ENCODE data around the gene DUOX1. TPM values are rescaled to one million over a fixed set of nuclear protein-coding genes. Genes with fewer than 3 reads are reported as not detected.

The DUOX1 gene
- total RNA-seq, 4 donors from 2014 or later, result 0.33 to 1.7 (median 0.61) TPM

- no peak for DNase-seq (ENCODE audit: extremely low spot score)
- Histone ChIP-seq H3K27me3 (peaks cover 0 to 84% (median 22%) of the 10 kb centered on the region in 4 donors), H3K4me1 (peaks cover 6 to 11% (median 10%) of the 10 kb centered on the region in 4 donors), H3K4me3 (no peak overlapping the region), H3K9me3 (no peaks in the 10 kb centered on the region), H3K36me3 (no peaks in the 10 kb centered on the region), H3K27ac (replicated peaks in 1 of 4) (no peak overlapping the region)
- TF ChIP-seq CTCF (IDR thresholded peaks at IDR 0.05) (no peak), POLR2A (IDR thresholded peaks at IDR 0.05; ENCODE audit: low read depth) (no peak)
- intact Hi-C loops (cut with DNase I), result no loop called here
- 23% methylated on average over 8 of the region's 10 CpGs for WGBS
Measured at GRCh38 chr15:45136378-45136764, 6.6 kb downstream of the DUOX1 start.

DNA sequence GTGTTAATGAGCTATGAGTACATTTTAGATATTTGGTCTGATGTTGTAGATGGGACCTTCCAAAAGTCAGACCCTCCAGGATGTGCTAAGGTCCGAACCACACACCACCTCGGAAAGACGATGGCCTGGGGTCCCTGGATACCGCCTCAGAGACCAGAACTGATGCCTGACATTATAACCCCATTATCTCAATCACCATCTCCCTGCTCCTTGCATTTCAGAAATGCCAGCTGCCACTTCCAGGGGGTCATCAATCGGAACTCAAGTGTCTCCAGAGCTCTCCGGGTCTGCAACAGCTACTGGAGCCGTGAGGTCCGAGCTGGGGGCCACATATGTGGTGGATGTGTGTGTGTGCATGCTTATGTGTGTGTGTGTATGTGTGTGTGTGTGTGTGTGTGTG is 7.9 kb downstream of the DUOX1 start:
- Histone ChIP-seq H3K4me3 (no peak overlapping the region), H3K27ac (replicated peaks in 1 of 4) (no peak overlapping the region), H3K36me3 (no peaks in the 10 kb centered on the region), H3K27me3 (peaks cover 0 to 82% (median 22%) of the 10 kb centered on the region in 4 donors), H3K4me1 (peaks cover 6 to 11% (median 10%) of the 10 kb centered on the region in 4 donors), H3K9me3 (no peaks in the 10 kb centered on the region)
- no peak for DNase-seq (ENCODE audit: extremely low spot score)
- intact Hi-C loops (cut with DNase I), result no loop called here
- TF ChIP-seq EP300 (IDR thresholded peaks at IDR 0.05) (no peak), POLR2AphosphoS5 (IDR thresholded peaks at IDR 0.05) (no peak), POLR2A (IDR thresholded peaks at IDR 0.05; ENCODE audit: low read depth) (no peak), CTCF (IDR thresholded peaks at IDR 0.05) (no peak)
- WGBS, result 85% methylated on average over 8 of the region's 8 CpGs

DNA sequence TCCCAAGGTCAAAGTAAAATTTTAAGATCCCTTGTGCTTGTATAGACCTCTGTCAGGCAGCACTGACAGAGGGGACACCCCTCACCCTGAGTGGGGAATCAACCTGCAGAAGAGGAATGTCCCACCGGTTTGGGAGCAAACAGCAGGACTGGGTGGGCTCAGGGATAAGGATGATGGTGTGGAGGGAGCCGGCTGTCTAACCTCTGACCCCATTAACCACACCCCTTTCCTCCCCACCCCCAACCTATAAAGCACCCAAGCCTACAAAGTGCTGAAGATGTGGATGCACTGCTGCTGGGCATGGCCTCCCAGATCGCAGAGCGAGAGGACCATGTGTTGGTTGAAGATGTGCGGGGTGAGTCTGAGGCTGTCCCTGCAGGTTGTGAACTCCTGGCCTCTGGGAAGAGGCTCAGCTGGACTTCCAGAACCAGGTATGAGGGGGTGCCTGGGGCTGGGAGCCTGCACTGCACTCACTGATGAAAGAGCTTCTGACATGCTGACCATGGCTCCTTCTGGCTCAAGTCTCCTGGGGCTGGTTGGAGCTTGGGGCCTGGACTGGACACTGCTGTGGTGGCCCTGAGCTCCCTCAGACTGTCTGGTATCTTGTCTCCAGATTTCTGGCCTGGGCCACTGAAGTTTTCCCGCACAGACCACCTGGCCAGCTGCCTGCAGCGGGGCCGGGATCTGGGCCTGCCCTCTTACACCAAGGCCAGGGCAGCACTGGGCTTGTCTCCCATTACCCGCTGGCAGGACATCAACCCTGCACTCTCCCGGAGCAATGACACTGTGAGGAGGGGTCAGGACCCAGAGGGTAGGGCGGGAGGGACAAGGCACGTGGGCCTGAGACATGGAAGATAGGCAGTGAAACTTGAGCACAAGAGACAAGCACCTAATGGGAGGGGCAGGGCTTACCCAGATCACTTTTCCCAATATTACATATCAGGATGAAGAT is 9.3 kb downstream of the DUOX1 start:
- Histone ChIP-seq H3K27ac (replicated peaks in 1 of 4) (no peak overlapping the region), H3K27me3 (peaks cover 0 to 77% (median 16%) of the 10 kb centered on the region in 4 donors), H3K4me3 (no peak overlapping the region), H3K4me1 (peaks cover 6 to 11% (median 10%) of the 10 kb centered on the region in 4 donors), H3K9me3 (no peaks in the 10 kb centered on the region), H3K36me3 (no peaks in the 10 kb centered on the region)
- 87% methylated on average over 11 of the region's 12 CpGs for WGBS
- intact Hi-C loops (cut with DNase I), result no loop called here
- TF ChIP-seq POLR2AphosphoS5 (IDR thresholded peaks at IDR 0.05) (no peak), POLR2A (IDR thresholded peaks at IDR 0.05; ENCODE audit: low read depth) (no peak), EP300 (IDR thresholded peaks at IDR 0.05) (no peak), CTCF (IDR thresholded peaks at IDR 0.05) (no peak)
- no peak for DNase-seq (ENCODE audit: extremely low spot score)

GRCh38 chr15:45139770-45140169 is 10.0 kb downstream of the DUOX1 start:
- TF ChIP-seq POLR2AphosphoS5 (IDR thresholded peaks at IDR 0.05), result no peak
- no peak for TF ChIP-seq CTCF (IDR thresholded peaks at IDR 0.05)
- TF ChIP-seq EP300 (IDR thresholded peaks at IDR 0.05), result no peak
- no peak for TF ChIP-seq POLR2A (IDR thresholded peaks at IDR 0.05; ENCODE audit: low read depth)
- peaks cover 6 to 8% (median 7%) of the 10 kb centered on the region in 4 donors for H3K4me1 ChIP-seq
- no peak overlapping the region for H3K4me3 ChIP-seq
- no peak overlapping the region for H3K27ac ChIP-seq (replicated peaks in 1 of 4)
- no peaks in the 10 kb centered on the region for H3K36me3 ChIP-seq
- DNase-seq (ENCODE audit: extremely low spot score), result no peak
- H3K9me3 ChIP-seq, result no peaks in the 10 kb centered on the region
- intact Hi-C loops (cut with DNase I), result no loop called here
- WGBS, result 90% methylated on average over 6 of the region's 6 CpGs
- peaks cover 0 to 70% (median 10%) of the 10 kb centered on the region in 4 donors for H3K27me3 ChIP-seq

All from esophagus muscularis mucosa (tissue), 4 donors.